Loucy (cell line): Measurements from ENCODE around the gene MEPE.

ENCODE experiments used
- H2AFZ ChIP-seq: fragments of 200-600 bp; sonication (generic); 2 replicates; pipeline ENCODE4 v1.6.0; 2016; ENCODE audit warnings: antibody characterized with exemption, mild to moderate bottlenecking, low read length, moderate library complexity
- H3F3A ChIP-seq: fragments of 200-600 bp; 2 replicates; pipeline ENCODE4 v1.6.0; 2016; ENCODE audit warnings: antibody characterized with exemption, low read depth, mild to moderate bottlenecking
- H3K27me3 ChIP-seq: fragments of 200-600 bp; sonication (generic); 2 replicates; pipeline ENCODE4 v1.6.1; 2014; ENCODE audit warnings: low read length, mild to moderate bottlenecking; ENCODE audit not compliant: insufficient read depth, poor library complexity, severe bottlenecking
- H3K36me3 ChIP-seq: fragments of 200-600 bp; sonication (generic); 2 replicates; pipeline ENCODE4 v1.6.1; 2016; ENCODE audit warnings: low read length; ENCODE audit not compliant: insufficient read depth
- H3K4me1 ChIP-seq: fragments of 200-600 bp; sonication (generic); 2 replicates; pipeline ENCODE4 v1.5.1; 2014; ENCODE audit warnings: low read length, mild to moderate bottlenecking; ENCODE audit not compliant: insufficient read depth, poor library complexity, severe bottlenecking
- H3K4me2 ChIP-seq: fragments of 200-600 bp; sonication (generic); 2 replicates; pipeline ENCODE4 v1.6.0; 2014; ENCODE audit warnings: antibody characterized with exemption, low read length, low read depth, mild to moderate bottlenecking; ENCODE audit not compliant: poor library complexity, severe bottlenecking
- H3K4me3 ChIP-seq: fragments of 200-600 bp; sonication (generic); 2 replicates; pipeline ENCODE4 v1.5.1; 2014; ENCODE audit warnings: low read length, mild to moderate bottlenecking, mixed read lengths; ENCODE audit not compliant: poor library complexity, severe bottlenecking
- H3K79me2 ChIP-seq: fragments of 200-600 bp; sonication (generic); 2 replicates; pipeline ENCODE4 v1.6.1; 2014; ENCODE audit warnings: low read length; ENCODE audit not compliant: insufficient read depth
- H3K9ac ChIP-seq: fragments of 200-600 bp; sonication (generic); 2 replicates; pipeline ENCODE4 v1.6.0; 2014; ENCODE audit warnings: mild to moderate bottlenecking, low read depth, low read length, moderate library complexity; ENCODE audit not compliant: poor library complexity, severe bottlenecking
- H3K9me2 ChIP-seq: fragments of 200-600 bp; sonication (generic); replicated peaks from 2 replicates; pipeline ENCODE4 v1.6.1; 2016; ENCODE audit warnings: low read depth, low read length, mixed read lengths
- H3K9me3 ChIP-seq: fragments of 200-600 bp; sonication (generic); 2 replicates; pipeline ENCODE4 v1.6.1; 2014; ENCODE audit warnings: mild to moderate bottlenecking, antibody characterized with exemption, low read length, low read depth; ENCODE audit not compliant: insufficient read depth
- H4K20me1 ChIP-seq: fragments of 200-600 bp; sonication (generic); 2 replicates; pipeline ENCODE4 v1.6.0; 2014; ENCODE audit warnings: antibody characterized with exemption, low read length, mild to moderate bottlenecking; ENCODE audit not compliant: insufficient read depth, poor library complexity, severe bottlenecking
- EZH2phosphoT487 ChIP-seq: fragments of 200-600 bp; IDR thresholded peaks from 2 replicates; pipeline ENCODE4 v1.6.1; 2018; ENCODE audit warnings: antibody characterized with exemption, mild to moderate bottlenecking, moderate library complexity, borderline replicate concordance
- TF ChIP-seq, protein P1 (sequence below): fragments of 200-600 bp; sonication (generic); conservative IDR thresholded peaks from 2 replicates; pipeline ENCODE4 v1.5.1; 2014; ENCODE audit warnings: mild to moderate bottlenecking, antibody characterized with exemption, low read length

Gene MEPE

DNA sequence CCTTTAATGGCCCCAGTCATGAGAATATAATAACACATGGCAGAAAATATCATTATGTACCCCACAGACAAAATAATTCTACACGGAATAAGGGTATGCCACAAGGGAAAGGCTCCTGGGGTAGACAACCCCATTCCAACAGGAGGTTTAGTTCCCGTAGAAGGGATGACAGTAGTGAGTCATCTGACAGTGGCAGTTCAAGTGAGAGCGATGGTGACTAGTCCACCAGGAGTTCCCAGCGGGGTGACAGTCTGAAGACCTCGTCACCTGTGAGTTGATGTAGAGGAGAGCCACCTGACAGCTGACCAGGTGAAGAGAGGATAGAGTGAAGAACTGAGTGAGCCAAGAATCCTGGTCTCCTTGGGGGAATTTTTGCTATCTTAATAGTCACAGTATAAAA lies 13.5 kb downstream of the MEPE start:
- Histone ChIP-seq H3K79me2 (no peaks in the 10 kb centered on the region), H3K9ac (no peak overlapping the region), H3K4me3 (no peak overlapping the region), H3K36me3 (no peaks in the 10 kb centered on the region), H2AFZ (no peak overlapping the region), H4K20me1 (no peaks in the 10 kb centered on the region), H3K9me2 (no peaks in the 10 kb centered on the region), H3F3A (no peaks in the 10 kb centered on the region; the same call in 1 of the 2 replicates), H3K4me2 (no peak overlapping the region), H3K9me3 (no peaks in the 10 kb centered on the region), H3K4me1 (peaks cover 14% of the 10 kb centered on the region), H3K27me3 (no peaks in the 10 kb centered on the region)
- no peak for TF ChIP-seq EZH2phosphoT487
- TF ChIP-seq, protein P1, sequence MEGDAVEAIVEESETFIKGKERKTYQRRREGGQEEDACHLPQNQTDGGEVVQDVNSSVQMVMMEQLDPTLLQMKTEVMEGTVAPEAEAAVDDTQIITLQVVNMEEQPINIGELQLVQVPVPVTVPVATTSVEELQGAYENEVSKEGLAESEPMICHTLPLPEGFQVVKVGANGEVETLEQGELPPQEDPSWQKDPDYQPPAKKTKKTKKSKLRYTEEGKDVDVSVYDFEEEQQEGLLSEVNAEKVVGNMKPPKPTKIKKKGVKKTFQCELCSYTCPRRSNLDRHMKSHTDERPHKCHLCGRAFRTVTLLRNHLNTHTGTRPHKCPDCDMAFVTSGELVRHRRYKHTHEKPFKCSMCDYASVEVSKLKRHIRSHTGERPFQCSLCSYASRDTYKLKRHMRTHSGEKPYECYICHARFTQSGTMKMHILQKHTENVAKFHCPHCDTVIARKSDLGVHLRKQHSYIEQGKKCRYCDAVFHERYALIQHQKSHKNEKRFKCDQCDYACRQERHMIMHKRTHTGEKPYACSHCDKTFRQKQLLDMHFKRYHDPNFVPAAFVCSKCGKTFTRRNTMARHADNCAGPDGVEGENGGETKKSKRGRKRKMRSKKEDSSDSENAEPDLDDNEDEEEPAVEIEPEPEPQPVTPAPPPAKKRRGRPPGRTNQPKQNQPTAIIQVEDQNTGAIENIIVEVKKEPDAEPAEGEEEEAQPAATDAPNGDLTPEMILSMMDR, result no peak

DNA sequence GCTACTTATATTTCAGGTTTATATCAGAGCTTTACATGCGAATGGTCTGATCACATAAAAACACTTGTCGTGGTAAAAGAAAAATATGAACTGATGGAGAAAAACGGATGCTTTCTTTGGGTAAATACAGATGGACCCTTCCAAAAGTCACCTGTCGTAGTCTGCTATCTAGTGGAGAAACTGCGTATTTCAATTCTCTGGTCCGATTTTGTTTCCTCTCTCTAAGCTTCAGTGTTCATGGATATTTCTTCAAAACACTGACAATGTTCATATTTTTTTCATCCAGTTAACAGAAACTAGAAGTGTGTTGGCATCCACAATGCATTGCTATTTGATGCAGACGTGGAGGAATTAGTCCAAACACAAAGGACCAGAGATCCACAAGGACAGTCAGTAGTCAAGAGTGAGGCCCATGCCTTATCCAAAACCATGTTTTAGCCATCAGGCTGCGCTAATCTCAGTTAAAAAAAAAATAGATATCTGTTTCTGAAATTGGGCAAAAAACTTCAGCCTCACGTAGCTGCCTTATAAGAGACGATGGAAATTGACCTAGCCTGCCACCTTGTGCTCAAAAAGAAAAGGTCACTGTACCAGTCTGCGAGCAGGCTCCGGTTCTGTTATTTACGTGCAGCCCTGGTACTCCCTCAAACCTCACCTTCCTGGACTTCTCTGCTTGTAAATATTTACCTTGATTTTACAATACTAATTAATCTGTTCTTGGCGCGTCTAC lies 16.0 kb downstream of the MEPE start:
- Histone ChIP-seq H3K9ac (peak overlapping the region; percentile 31), H2AFZ (peak overlapping the region; percentile 85), H4K20me1 (no peaks in the 10 kb centered on the region), H3K79me2 (no peaks in the 10 kb centered on the region), H3F3A (no peaks in the 10 kb centered on the region; the same call in 1 of the 2 replicates), H3K4me3 (peak overlapping the region; percentile 71), H3K4me2 (peak overlapping the region; percentile 84), H3K4me1 (peaks cover 14% of the 10 kb centered on the region), H3K9me3 (no peaks in the 10 kb centered on the region), H3K9me2 (no peaks in the 10 kb centered on the region), H3K27me3 (no peaks in the 10 kb centered on the region), H3K36me3 (no peaks in the 10 kb centered on the region)
- TF ChIP-seq EZH2phosphoT487, result no peak
- TF ChIP-seq, protein P1, result peak; percentile 72

DNA sequence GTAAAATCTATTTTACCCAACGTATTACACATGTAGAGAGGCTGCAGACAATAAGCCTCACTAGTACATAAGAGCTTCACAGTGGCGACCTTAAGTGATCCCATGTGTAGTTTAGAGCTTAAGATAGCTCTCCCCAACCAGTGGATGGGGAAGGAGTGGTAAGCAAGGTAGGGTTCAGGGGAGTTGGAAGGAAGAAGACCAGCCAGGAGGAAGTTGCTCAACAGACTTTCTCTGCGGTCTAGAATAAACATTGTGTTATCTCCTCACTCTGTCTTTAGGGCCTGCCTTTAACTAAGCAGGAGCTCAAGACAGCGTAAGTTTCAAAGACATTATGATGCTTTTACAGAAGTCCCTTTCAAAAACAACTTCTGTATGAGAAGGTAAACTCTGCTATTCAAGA lies 16.8 kb downstream of the MEPE start:
- no peak overlapping the region for H3K9ac ChIP-seq
- H3K4me1 ChIP-seq, result peaks cover 14% of the 10 kb centered on the region
- H3F3A ChIP-seq, result no peaks in the 10 kb centered on the region; the same call in 1 of the 2 replicates
- no peaks in the 10 kb centered on the region for H3K9me2 ChIP-seq
- H3K79me2 ChIP-seq, result no peaks in the 10 kb centered on the region
- peak overlapping the region; percentile 71 for H3K4me3 ChIP-seq
- H3K27me3 ChIP-seq, result no peaks in the 10 kb centered on the region
- H4K20me1 ChIP-seq, result no peaks in the 10 kb centered on the region
- H2AFZ ChIP-seq, result peak overlapping the region; percentile 85
- no peaks in the 10 kb centered on the region for H3K36me3 ChIP-seq
- TF ChIP-seq, protein P1, result no peak
- no peak for TF ChIP-seq EZH2phosphoT487
- H3K4me2 ChIP-seq, result peak overlapping the region; percentile 84
- H3K9me3 ChIP-seq, result no peaks in the 10 kb centered on the region
